H9 (cell line): ENCODE results near the gene ACTN4. TPM values are rescaled to one million over a fixed set of nuclear protein-coding genes. Genes with fewer than 3 reads are reported as not detected.

ENCODE experiments used
- DNase-seq: peaks from one replicate; pipeline ENCODE4 v3.0.0-alpha.2; 2017
- H2AFZ ChIP-seq: one replicate; pipeline ENCODE4 v1.6.1; 2013; ENCODE audit warnings: mild to moderate bottlenecking, low read length, control low read depth, moderate library complexity
- H2AK5ac ChIP-seq: 2 replicates; pipeline ENCODE4 v1.6.1; 2013; ENCODE audit warnings: low read length, control low read depth, mixed read lengths; ENCODE audit not compliant: insufficient read length
- H2BK120ac ChIP-seq: one replicate; pipeline ENCODE4 v1.6.1; 2013; ENCODE audit warnings: low read depth, mild to moderate bottlenecking, low read length, control low read depth, inconsistent platforms; ENCODE audit not compliant: poor library complexity, severe bottlenecking
- H2BK12ac ChIP-seq: 2 replicates; pipeline ENCODE4 v1.6.1; 2013; ENCODE audit warnings: low read length, control low read depth, mixed read lengths, low read depth; ENCODE audit not compliant: insufficient read length
- H2BK15ac ChIP-seq: 2 replicates; pipeline ENCODE4 v1.6.1; 2013; ENCODE audit warnings: low read depth, low read length, control low read depth
- H2BK20ac ChIP-seq: one replicate; pipeline ENCODE4 v1.6.1; 2013; ENCODE audit warnings: low read depth, mild to moderate bottlenecking, low read length, control low read depth, inconsistent platforms; ENCODE audit not compliant: poor library complexity, severe bottlenecking
- H2BK5ac ChIP-seq: 2 replicates; pipeline ENCODE4 v1.6.1; 2013; ENCODE audit warnings: low read length, control low read depth, mixed read lengths; ENCODE audit not compliant: insufficient read length
- H3K14ac ChIP-seq: 2 replicates; pipeline ENCODE4 v1.6.1; 2013; ENCODE audit warnings: low read length, control low read depth; ENCODE audit not compliant: insufficient read depth
- H3K18ac ChIP-seq: 2 replicates; pipeline ENCODE4 v1.6.1; 2013; ENCODE audit warnings: low read depth, mild to moderate bottlenecking, mixed read lengths, low read length, control low read depth; ENCODE audit not compliant: insufficient read length
- H3K23ac ChIP-seq: 2 replicates; pipeline ENCODE4 v1.6.1; 2013; ENCODE audit warnings: low read length, control low read depth, mixed read lengths, low read depth; ENCODE audit not compliant: insufficient read length
- H3K23me2 ChIP-seq: 2 replicates; pipeline ENCODE4 v1.6.1; 2013; ENCODE audit warnings: low read depth, mild to moderate bottlenecking, mixed read lengths, low read length, control low read depth; ENCODE audit not compliant: insufficient read length, poor library complexity, severe bottlenecking
- H3K27ac ChIP-seq: 2 replicates; pipeline ENCODE4 v1.5.1; 2013; ENCODE audit warnings: low read length, control low read depth, mixed read lengths, low read depth; ENCODE audit not compliant: insufficient read length
- H3K27me3 ChIP-seq: 2 replicates; pipeline ENCODE4 v1.6.1; 2013; ENCODE audit warnings: low read length, control low read depth, inconsistent platforms; ENCODE audit not compliant: insufficient read depth
- H3K4ac ChIP-seq: 2 replicates; pipeline ENCODE4 v1.6.1; 2013; ENCODE audit warnings: low read depth, mild to moderate bottlenecking, control low read depth, inconsistent platforms, low read length, moderate library complexity
- H3K4me1 ChIP-seq: 2 replicates; pipeline ENCODE4 v1.6.1; 2013; ENCODE audit warnings: low read length, control low read depth, inconsistent platforms; ENCODE audit not compliant: insufficient read depth
- H3K4me2 ChIP-seq: 2 replicates; pipeline ENCODE4 v1.6.1; 2013; ENCODE audit warnings: low read length, control low read depth, mixed read lengths; ENCODE audit not compliant: insufficient read length, insufficient read depth
- H3K56ac ChIP-seq: 2 replicates; pipeline ENCODE4 v1.6.1; 2013; ENCODE audit warnings: low read depth, mild to moderate bottlenecking, mixed read lengths, low read length, control low read depth; ENCODE audit not compliant: insufficient read length
- H3K79me1 ChIP-seq: 2 replicates; pipeline ENCODE4 v1.6.1; 2013; ENCODE audit warnings: low read depth, mild to moderate bottlenecking, moderate library complexity, low read length, control low read depth, inconsistent platforms; ENCODE audit not compliant: insufficient read depth, poor library complexity, severe bottlenecking
- H3K79me2 ChIP-seq: 2 replicates; pipeline ENCODE4 v1.6.1; 2013; ENCODE audit warnings: low read length, control low read depth, inconsistent platforms; ENCODE audit not compliant: insufficient read depth
- H3K9ac ChIP-seq: 2 replicates; pipeline ENCODE4 v1.6.1; 2013; ENCODE audit warnings: low read length, control low read depth, mixed read lengths; ENCODE audit not compliant: insufficient read length; ENCODE audit errors: extremely low read depth
- H3K9me3 ChIP-seq: one replicate; pipeline ENCODE4 v1.6.1; 2013; ENCODE audit warnings: low read depth, low read length, inconsistent platforms; ENCODE audit not compliant: control insufficient read depth
- H3T11ph ChIP-seq: one replicate; pipeline ENCODE4 v1.6.1; 2013; ENCODE audit warnings: mild to moderate bottlenecking, low read length, control low read depth, inconsistent platforms
- H4K20me1 ChIP-seq: one replicate; pipeline ENCODE4 v1.6.1; 2013; ENCODE audit not compliant: control insufficient read depth, insufficient read length, insufficient read depth
- H4K5ac ChIP-seq: 2 replicates; pipeline ENCODE4 v1.6.1; 2013; ENCODE audit warnings: low read depth, mild to moderate bottlenecking, mixed read lengths, low read length, control low read depth; ENCODE audit not compliant: insufficient read length
- H4K8ac ChIP-seq: replicated peaks from 2 replicates; pipeline ENCODE4 v1.6.1; 2013; ENCODE audit warnings: low read length, control low read depth, mixed read lengths, low read depth; ENCODE audit not compliant: insufficient read length
- H4K91ac ChIP-seq: 2 replicates; pipeline ENCODE4 v1.6.1; 2013; ENCODE audit warnings: low read depth, mild to moderate bottlenecking, moderate library complexity, mixed read lengths, low read length, control low read depth; ENCODE audit not compliant: insufficient read length
- H3K27ac Mint-ChIP-seq, 3 experiments: 2 replicates in 2 of 3; 3 replicates in 1 of 3; pipeline ENCODE4 v1.8.0; 2020 to 2021; ENCODE audit warnings: mixed read lengths in 3 of 3, mild to moderate bottlenecking in 1 of 3, moderate library complexity in 1 of 3
- H3K27me3 Mint-ChIP-seq: 2 replicates; pipeline ENCODE4 v1.8.0; 2021; ENCODE audit warnings: low read depth, mild to moderate bottlenecking, moderate library complexity, mixed read lengths
- H3K36me3 Mint-ChIP-seq, 3 experiments: 2 replicates in 2 of 3; 3 replicates in 1 of 3; pipeline ENCODE4 v1.8.0; 2020 to 2021; ENCODE audit warnings: low read depth in 3 of 3, mixed read lengths in 3 of 3; ENCODE audit not compliant: insufficient read depth in 1 of 3
- H3K4me1 Mint-ChIP-seq, 2 experiments: 2 replicates each; pipeline ENCODE4 v1.8.0; 2020; ENCODE audit warnings: mixed read lengths in 2 of 2
- H3K4me3 Mint-ChIP-seq, 2 experiments: 2 replicates in 1 of 2; 3 replicates in 1 of 2; pipeline ENCODE4 v1.8.0; 2020 to 2021; ENCODE audit warnings: mild to moderate bottlenecking in 2 of 2, mixed read lengths in 2 of 2, moderate library complexity in 1 of 2
- H3K9me3 Mint-ChIP-seq, 2 experiments: 2 replicates in 1 of 2; 3 replicates in 1 of 2; pipeline ENCODE4 v1.8.0; 2020; ENCODE audit warnings: mild to moderate bottlenecking in 2 of 2, mixed read lengths in 2 of 2, moderate library complexity in 1 of 2
- CTCF ChIP-seq: fragments of 200-600 bp; sonication (generic); conservative IDR thresholded peaks from 3 replicates; pipeline ENCODE4 v1.8.0; 2021; ENCODE audit warnings: antibody characterized with exemption, mild to moderate bottlenecking
- WGBS: extraction: QIAGEN DNeasy Blood & Tissue Kit; methylation state at CpG from one replicate; pipeline ENCODE4 v1.1.7; 2013; ENCODE audit warnings: missing lambda C conversion rate, low lambda C conversion rate, mixed read lengths; ENCODE audit not compliant: insufficient read length; ENCODE audit errors: extremely low coverage; 5-methylcytosine and 5-hydroxymethylcytosine counted together
- total RNA-seq: library from RNA; stranded (reverse); gene quantifications from 2 replicates; pipeline ENCODE4 v1.2.1, GENCODE V29; 2021

ACTN4 gene
- total RNA-seq, 1 experiment from 2014 or later: 369 TPM

GRCh38 chr19:38656171-38656981 lies 8.9 kb downstream of the ACTN4 start:
- DNase-seq: no peak
- H3K23me2 ChIP-seq: peaks cover 3% of the 10 kb centered on the region
- no peak overlapping the region for H4K5ac ChIP-seq
- no peaks in the 10 kb centered on the region for H4K20me1 ChIP-seq
- no peak overlapping the region for H3K4me2 ChIP-seq
- H3T11ph ChIP-seq: no peak overlapping the region
- no peak overlapping the region for H4K91ac ChIP-seq
- no peak overlapping the region for H3K27ac ChIP-seq
- no peaks in the 10 kb centered on the region for H3K27me3 Mint-ChIP-seq
- H3K4ac ChIP-seq: no peak overlapping the region
- H3K27me3 ChIP-seq: no peaks in the 10 kb centered on the region
- H2BK15ac ChIP-seq: no peak overlapping the region
- no peaks in the 10 kb centered on the region for H3K9me3 ChIP-seq
- no peak overlapping the region for H4K8ac ChIP-seq
- H3K14ac ChIP-seq: no peak overlapping the region
- H3K4me1 Mint-ChIP-seq: peaks cover 79% of the 10 kb centered on the region in 2 experiments
- H3K56ac ChIP-seq: no peak overlapping the region
- H3K18ac ChIP-seq: no peak overlapping the region
- no peak for TF ChIP-seq CTCF
- H3K9me3 Mint-ChIP-seq: peaks cover 0 to 2% of the 10 kb centered on the region in 2 experiments; a peak in 1 of 5 replicates
- no peak overlapping the region for H2BK20ac ChIP-seq
- no peak overlapping the region for H2AFZ ChIP-seq
- H2BK120ac ChIP-seq: no peak overlapping the region
- peaks cover 4% of the 10 kb centered on the region for H3K79me1 ChIP-seq
- no peak overlapping the region for H2BK5ac ChIP-seq
- peaks cover 18 to 32% (median 30%) of the 10 kb centered on the region in 3 experiments; a peak in 6 of 7 replicates for H3K36me3 Mint-ChIP-seq
- peak overlapping the region in 1 of 2 experiments; percentile 12; a peak in 2 of 5 replicates for H3K4me3 Mint-ChIP-seq
- H3K79me2 ChIP-seq: peaks cover 74% of the 10 kb centered on the region
- H3K23ac ChIP-seq: no peak overlapping the region
- no peak overlapping the region for H3K9ac ChIP-seq
- no peak overlapping the region for H2BK12ac ChIP-seq
- no peak overlapping the region for H2AK5ac ChIP-seq
- peak overlapping the region; percentile 70 to 91 (median 91) for H3K27ac Mint-ChIP-seq
- no CpG with 5 or more reads among the region's 7 CpGs for WGBS
- peaks cover 30% of the 10 kb centered on the region for H3K4me1 ChIP-seq
